ENCODE results near the gene PTPN13.
A peak's percentile ranks its signal among the peaks of the same experiment; 100 is the strongest.

Gene PTPN13

DNA sequence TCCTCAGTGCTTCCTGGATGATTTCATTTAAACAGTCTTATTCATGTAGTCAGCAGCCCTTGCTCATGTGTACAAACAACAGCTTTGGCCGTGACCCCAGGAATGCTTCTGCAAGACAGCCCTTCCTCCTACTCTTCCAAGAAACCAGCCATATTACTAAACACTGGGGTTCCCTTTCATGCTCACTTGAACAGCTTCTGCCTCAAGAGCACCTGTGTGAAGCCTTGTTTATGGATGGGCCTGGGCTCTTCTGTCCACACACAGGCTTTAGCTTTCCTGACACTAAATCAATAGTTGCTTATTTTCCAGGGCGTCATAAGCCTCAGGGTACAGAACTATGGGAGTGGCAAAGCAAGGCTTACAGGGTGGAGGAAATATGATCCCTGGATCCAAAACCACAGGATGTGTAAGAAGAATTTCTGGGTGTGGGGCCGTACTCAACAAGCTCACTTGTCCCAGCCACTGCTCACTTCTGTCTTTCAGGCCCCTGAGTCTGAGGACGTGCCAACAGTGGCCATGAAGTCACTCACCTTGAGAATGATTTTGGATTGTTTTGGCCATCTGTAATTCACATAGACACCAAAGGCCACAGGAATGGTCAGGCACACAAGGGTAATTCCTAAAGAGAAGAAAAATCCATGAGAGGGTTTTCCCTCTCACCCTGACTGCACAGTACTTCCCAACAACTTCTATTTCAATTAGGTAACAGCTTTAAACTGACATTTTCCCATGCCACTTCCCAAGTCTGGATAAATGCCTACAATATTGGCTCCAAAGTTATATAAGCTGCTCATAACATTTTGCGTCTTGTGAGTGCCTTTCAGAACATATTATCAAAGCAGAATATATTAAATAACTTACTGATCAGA, 237.4 kb downstream of the PTPN13 start:
- DNase-seq = peak; percentile 85

DNA sequence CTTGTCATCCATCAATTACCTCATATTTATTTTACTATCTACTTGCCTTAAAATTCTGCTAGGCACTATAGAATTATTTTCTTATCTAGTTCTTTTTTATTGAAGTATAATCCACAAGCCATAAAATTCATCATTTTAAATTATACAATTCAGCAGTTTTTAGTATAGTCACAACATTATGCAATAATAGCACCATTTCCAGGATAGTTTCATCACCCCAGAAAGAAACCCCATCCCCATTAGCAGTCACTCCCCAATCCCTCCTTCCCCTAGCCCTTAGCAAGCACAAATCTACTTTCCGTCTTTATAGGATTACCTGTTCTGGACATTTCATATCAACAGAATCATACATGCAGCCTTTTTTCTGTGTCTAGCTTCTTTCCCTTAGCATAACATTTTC, 239.5 kb downstream of the PTPN13 start:
- DNase-seq = no peak

DNA sequence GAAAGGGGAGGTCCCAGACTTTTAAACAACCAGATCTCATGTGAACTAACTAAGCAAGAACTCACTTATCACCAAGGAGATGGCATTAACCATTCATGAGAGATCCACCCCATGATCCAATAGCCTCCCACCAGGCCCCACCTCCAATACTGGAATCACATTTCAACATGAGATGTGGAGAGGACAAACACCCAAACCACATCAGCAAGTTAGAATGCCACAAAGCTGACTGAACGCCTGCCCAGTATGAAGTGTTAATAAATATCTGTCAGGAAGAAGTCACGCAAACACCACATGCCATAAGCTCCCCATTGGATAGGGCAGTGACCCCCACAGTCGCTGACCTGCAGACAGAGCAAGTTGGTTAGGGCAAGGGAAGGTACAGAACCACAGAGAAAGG, 240.8 kb downstream of the PTPN13 start:
- DNase-seq = peak; percentile 68

DNA sequence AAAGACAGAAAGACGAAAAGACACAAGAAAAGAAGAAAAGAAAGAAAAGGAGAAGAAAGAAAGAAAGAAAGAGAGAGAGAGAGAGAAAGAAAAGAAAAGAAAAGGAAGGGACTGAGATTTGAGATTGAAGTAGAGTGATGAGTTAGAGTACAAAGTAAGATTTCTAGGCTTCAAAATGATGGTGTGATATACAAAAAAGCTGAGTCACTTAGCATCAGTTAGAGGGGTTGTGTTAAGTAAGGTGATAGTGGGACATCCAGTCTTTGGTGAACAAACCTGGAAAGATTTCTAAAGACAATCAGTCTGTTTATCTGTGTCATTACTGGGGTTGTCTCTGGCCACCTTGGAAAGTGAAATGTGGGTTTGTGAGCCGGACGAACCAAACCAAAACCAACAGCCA, 241.6 kb downstream of the PTPN13 start:
- no peak for DNase-seq

DNA sequence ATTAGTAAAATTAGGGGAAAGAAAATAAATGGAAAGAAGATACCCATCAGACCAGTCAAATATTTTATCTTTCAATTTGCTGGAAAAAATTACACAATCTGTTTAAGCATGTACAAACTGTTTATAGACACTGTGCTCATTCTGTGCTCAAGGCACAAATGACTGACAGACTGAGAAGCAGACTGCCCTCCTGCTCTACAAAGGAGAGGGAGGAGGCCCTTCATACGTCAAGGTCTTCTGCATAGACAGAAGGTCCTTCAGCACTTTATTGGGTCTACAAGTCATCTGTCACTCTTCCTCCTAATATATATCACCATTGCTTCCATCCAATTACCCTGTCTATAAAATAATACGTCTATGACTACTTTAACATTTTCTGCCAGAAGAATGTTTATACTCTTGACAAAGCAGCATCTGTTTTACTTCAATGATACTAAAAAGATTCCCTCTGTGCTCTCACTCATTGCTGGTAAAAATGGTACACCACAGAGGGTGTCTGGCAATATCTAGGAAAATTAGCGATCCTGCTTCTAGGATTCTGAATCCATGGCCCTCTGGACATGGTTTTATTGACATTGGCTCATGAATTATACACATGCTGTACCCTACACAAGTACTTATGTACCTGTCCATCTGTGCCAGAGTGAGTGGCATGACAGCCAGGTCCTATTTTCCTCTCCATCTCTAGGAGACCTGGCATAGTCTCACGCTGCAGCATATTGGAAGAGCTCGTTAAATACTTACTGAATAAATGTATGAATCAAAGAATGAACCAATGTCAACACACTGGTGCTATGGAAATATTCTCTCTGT, 243.8 kb downstream of the PTPN13 start:
- DNase-seq = no peak

DNA sequence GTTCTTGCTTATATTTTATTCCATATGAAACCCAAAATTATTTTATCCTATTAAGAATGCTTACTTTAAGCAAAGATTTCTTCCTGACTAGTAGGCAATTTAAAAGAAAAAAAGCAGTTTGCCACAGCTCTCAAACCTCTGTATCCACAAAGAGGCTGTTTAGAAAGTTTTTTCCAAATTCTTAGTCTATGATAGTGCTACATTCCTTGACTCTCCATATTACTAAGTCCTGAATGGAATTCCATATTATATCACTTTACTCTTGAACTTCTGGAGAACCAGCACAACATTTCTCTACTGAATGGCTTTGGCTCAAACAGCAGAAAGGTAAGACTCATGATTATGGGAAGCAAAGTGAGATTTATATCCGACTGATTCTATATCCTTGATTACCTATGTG, 246.7 kb downstream of the PTPN13 start:
- DNase-seq = peak; percentile 33

DNA sequence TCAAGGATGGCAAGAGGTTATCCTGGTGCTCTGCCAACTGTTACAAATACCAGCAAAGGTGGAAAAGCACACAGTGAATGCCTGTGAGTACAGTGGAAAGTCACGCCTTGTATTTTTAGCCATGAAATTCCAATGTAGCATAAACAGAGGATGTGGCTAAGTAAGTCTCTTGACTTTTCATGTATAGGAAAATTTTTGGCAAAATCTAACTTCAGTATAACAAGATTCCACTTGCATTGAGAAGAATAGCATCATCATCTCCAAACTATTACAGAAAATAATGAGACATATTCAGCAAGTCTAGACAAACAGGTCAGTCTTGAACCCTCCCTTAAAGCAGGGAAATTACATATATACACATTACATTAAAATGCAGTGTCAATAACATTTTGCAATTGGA, 247.2 kb downstream of the PTPN13 start:
- no peak for DNase-seq

DNA sequence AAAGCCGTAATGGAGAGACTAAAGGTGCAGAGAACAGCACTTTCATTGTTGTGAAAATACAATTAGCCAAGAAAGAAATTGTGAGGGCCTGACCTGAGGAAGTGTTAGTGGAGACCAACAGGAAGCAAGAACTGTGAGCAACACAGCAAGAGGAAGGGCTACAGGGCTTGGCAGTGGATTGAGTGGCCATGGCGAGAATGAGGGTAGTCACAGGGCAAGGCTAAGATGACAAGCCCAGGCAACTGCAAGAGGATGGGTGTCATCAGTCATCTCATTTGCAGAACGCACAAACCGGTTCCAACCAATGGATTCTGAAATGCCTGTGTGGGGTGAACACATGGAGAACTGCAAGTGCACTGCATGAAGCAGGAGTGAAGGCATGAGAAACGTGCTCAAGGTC, 251.5 kb downstream of the PTPN13 start:
- DNase-seq = no peak

DNA sequence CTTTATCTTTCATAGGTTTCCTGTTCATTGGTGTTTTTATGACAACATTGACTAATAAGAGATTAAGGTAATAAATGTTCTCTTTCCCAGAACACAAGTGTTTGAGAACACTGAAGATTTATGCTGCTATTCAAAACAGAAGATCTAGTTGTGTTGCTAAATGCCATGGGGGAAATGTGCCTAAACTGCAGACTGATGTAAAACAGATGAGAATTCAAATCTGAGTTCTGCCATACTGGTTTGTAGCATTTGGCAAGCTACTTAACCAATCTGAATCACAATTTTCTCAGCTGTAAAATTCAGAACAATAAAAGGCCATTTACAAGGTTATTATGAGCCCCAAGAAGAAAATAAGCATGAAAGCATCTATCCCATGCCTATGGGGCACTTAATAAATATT, 252.8 kb downstream of the PTPN13 start:
- no peak for DNase-seq

DNA sequence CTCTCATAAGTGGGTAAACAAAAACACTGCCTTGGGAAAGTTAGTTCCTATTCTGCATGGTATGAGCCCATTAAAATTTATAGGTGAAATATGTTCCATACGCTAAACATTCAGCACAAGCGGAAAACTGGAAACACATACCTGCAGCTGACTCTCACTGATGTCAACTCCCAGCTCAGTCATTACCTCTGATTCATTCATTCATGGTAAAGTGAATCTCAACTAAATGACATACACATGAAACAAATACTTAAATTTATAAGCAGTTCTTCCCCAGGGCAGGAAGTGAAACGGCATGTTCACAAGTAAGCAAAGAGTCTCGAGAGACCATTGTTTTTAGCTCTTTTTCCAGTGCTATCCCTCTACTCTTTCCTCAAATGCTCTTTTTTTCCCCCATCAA, 253.5 kb downstream of the PTPN13 start:
- DNase-seq = no peak

DNA sequence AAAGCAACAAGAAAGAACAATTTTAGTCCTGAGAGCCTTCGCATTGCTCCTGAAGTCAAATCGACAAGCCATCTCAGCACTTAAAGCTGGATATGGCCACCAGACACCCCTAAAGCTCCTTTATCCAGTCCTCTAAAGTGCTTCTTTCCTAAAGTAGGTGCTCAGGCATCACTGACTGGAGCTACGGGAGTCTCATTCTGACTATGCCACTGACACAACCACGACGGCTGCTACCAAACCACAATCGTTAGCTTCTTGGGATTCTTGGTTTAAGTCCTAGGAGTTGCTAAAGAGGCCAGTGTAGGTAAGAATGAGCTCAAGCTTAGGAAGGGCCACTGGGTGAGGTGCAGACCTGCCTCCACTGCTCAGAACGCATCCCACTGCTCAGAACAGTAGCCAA, 254.0 kb downstream of the PTPN13 start:
- DNase-seq = peak; percentile 60

DNA sequence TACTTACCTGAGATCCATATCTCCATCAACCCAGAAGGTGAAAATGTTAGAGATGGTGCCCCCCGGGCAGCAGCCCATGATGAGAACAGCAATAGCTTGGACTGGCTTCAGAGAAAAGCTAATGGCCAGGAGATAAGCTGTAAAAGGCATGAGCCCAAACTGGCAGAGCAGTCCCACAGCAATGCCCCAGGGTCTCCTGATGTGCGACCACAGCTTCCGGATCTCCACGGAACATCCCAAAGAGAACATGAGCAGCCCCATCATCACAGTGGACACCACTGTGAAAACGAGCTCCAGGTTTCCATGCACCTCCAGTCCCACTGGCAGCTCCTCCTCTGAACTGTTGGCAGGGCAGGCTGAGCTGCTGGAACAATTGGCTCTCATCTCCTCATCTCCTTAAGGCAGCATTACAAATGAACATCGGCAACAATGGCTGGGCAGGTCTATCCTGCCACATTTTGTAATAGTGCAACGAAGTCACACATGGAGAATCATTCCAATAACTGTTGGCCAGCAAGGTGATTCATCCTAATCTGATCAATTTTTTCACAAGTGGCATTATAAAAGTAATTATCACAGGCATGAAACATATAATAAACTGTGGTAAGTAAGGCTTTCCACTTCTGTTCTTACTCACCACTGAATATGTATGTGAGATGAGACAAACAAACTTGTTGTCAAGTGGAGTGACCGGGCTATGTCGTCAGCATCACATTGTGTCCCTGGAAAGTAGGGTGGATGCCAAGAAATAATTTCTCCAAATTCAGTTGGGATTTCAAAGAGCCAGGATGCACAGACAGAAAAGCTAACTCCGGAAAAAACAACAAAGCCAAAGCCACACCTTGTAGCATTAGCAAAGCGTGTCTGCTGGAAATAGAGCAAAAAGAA, 254.9 kb downstream of the PTPN13 start, which contains the start of gene SLC10A6:
TSS of gene SLC10A6 (minus strand) at position 653 of the 888 bp plus-strand sequence. CDS start at position 384, 269 bp downstream.
- DNase-seq = no peak

DNA sequence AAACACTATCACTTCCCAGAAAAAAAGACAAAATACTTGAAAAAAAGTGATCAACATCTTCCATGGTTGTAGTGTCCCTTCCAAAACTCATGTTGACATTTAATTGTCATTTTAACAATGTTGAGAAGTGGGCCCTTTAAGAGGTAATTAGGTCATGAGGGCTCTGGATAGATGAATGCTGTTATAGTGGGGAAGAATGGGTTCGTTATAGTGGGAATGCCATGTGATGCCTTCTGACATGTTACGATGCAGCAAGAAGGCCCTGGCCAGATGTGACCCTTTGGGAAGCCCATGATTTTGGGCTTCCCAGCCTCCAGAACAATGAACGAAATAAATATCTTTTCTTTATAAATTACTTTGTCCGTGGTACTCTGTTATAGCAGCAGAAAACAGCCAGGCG, 259.1 kb downstream of the PTPN13 start:
- no peak for DNase-seq

DNA sequence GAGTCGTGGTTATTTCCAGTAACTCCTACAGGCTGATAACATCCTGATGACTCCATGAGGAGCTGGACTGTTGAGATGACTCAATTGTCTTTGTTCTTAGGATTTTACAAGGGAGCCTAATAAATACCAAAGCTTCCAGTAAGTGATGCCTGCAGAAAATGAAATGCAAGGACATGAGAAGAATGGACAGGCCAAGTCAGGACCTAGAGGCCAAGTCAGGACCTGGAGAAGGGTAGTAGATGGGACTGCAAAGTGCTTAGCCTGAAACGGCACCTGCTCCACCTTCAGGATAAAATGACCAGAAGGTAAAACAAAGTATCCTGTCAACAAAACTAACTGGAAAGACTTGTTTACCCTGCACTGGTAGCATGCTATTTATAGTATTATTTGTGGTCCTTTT, 261.5 kb downstream of the PTPN13 start:
- DNase-seq = peak; percentile 58

DNA sequence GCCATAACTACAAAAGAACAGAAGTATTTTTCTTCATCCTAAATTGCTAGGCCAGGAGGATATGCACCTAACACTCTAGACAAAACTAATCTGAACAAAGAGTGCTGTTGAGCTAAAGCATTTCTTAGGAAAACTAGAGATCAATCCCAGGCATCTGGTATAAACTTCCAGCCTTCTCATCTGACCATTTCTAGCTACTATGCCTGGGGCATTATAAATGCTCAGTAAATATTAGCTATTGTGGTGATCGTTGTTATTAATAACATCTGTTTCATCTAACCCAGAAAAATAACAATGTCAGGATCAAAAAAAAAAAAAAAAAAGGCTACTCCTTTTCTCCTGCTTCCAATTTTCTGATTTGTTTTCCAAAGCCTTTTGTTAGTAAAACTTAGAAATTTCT, 262.8 kb downstream of the PTPN13 start:
- DNase-seq = no peak

DNA sequence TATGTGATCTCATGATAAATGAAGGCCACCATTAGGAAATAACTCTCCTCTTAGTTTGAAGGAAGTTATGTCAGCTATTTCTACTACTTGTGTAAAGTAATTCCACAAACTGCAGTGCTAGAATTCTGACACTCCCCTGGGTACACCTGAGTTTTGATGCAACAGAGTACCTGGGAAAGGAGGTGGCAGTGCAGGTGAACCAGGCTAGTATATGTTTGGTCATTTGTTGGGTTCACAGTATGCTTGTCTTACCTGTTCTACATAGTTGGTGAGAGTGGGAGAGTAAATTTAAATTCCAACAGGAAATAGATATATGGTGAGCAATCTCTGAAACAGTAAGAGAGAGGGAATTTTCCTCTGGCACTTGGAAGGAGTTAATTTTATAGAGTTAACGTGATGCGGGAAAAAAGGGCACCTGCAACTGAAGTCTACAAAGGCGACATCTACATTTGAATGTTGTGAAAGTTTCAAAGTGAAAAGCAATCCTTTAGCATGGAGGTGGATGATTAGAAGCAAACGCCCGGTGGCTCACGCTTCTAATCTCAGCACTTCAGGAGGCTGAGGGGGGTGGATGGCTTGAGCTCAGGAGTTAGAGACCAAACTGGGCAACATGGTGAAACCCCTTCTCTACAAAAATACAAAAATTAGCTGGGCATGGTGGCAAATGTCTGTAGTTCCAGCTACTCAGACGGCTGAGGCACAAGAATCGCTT, 263.4 kb downstream of the PTPN13 start:
- no peak for DNase-seq
